Loucy (cell line): ENCODE measurements around the gene KLHL24.
"Not testable (repeated sequence)": the region's sequence is repeated elsewhere in the genome, so short reads cannot be mapped to it uniquely, and the experiment has no call there.

ENCODE experiments used
- CTCF ChIP-seq: fragments of 200-600 bp; sonication (generic); conservative IDR thresholded peaks from 2 replicates; pipeline ENCODE4 v1.5.1; 2014; ENCODE audit warnings: mild to moderate bottlenecking, antibody characterized with exemption, low read length
- EZH2phosphoT487 ChIP-seq: fragments of 200-600 bp; IDR thresholded peaks from 2 replicates; pipeline ENCODE4 v1.6.1; 2018; ENCODE audit warnings: antibody characterized with exemption, mild to moderate bottlenecking, moderate library complexity, borderline replicate concordance

DNA sequence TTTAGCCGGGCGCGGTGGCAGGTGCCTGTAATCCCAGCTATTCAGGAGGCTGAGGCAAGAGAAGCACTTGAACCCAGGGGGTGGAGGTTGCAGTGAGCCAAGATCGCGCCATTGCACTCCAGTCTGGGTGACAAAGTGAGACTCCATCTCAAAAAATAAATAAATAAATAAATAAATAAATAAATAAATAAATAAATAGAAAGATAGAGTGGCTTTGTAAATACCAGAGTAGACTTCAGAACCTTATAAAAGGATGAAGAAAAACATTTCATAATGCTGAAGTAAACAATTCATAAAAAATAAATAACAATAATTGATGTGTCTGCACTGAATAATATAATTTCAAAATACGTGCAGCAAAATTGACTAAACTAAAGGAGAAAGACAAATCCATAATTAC, 24.1 kb upstream of the KLHL24 start:
- TF ChIP-seq CTCF, EZH2phosphoT487: not testable (repeated sequence)
